D721Med (cell line): ENCODE results near the gene AADACL4.

Source experiments
- DNase-seq: peaks from one replicate; pipeline ENCODE4 v3.0.0; 2011; ENCODE audit warnings: low spot score; ENCODE audit not compliant: insufficient read length
- FAIRE-seq: peaks from 2 replicates; lab custom pipeline; 2011; peaks lifted over from hg19 to GRCh38; lab: Jason Lieb, UNC
- CTCF ChIP-seq: IDR thresholded peaks from 2 replicates; pipeline ENCODE4 v1.5.1; 2012; ENCODE audit warnings: mild to moderate bottlenecking, control low read depth; ENCODE audit not compliant: insufficient read depth; ENCODE audit errors: missing control alignments

Gene AADACL4

GRCh38 chr1:12643785-12644184 lies at the start of gene AADACL4:
Gene AADACL4 (plus strand): TSS chr1:12644085. CDS start chr1:12644547, 462 bp downstream.
- no peak for FAIRE-seq

GRCh38 chr1:12594490-12594889 lies 49.4 kb upstream of the AADACL4 start:
- FAIRE-seq (no peak), DNase-seq (no peak)
- no peak for TF ChIP-seq CTCF

More at GRCh38 chr1:12643785-12644184, at the start of gene AADACL4:
- TF ChIP-seq CTCF, result no peak
- no peak for DNase-seq

- TF ChIP-seq CTCF, result no peak
- FAIRE-seq, result no peak
These were observed 48.7 kb upstream of the AADACL4 start for GRCh38 chr1:12594966-12595756.

GRCh38 chr1:12595757-12596006 lies 48.2 kb upstream of the AADACL4 start:
- no peak for TF ChIP-seq CTCF
- FAIRE-seq (no peak), DNase-seq (no peak)

More at GRCh38 chr1:12594966-12595756, 48.7 kb upstream of the AADACL4 start:
- DNase-seq, result no peak

- FAIRE-seq, result no peak
- TF ChIP-seq CTCF, result no peak
- DNase-seq, result no peak
These were observed 47.7 kb upstream of the AADACL4 start for GRCh38 chr1:12596007-12596821.

GRCh38 chr1:12597792-12598191 lies 46.1 kb upstream of the AADACL4 start:
- no peak for FAIRE-seq
- no peak for DNase-seq
- TF ChIP-seq CTCF, result no peak
